AG04450 (cell line): Measurements from ENCODE around the gene CTRL. TPM values are rescaled to one million over a fixed set of nuclear protein-coding genes. Genes with fewer than 3 reads are reported as not detected.
A peak's percentile ranks its signal among the peaks of the same experiment; 100 is the strongest.
"Not testable (repeated sequence)": the region's sequence is repeated elsewhere in the genome, so short reads cannot be mapped to it uniquely, and the experiment has no call there.

Experiments used
- CTCF ChIA-PET: fragments of 300-600, 350-600 bp; formaldehyde crosslinking; extraction: SDS; loops from one replicate; lab custom pipeline; 2022; ENCODE audit warnings: antibody characterized with exemption, inconsistent platforms; lab: Charles Lee
- POLR2A ChIA-PET: fragments of 350-600 bp; formaldehyde crosslinking; extraction: SDS; loops from one replicate; lab custom pipeline; 2021; ENCODE audit warnings: antibody characterized with exemption, inconsistent platforms; lab: Yijun Ruan, JAX
- DNase-seq: peaks from one replicate; pipeline ENCODE4 v3.0.0-alpha.2; 2011; ENCODE audit warnings: low read depth, low spot score
- H3K27ac ChIP-seq: one replicate; pipeline ENCODE4 v1.5.1; 2012; ENCODE audit warnings: low read depth, low read length, control low read depth
- H3K27me3 ChIP-seq: one replicate; pipeline ENCODE4 v1.6.0; 2012; ENCODE audit warnings: low read length; ENCODE audit not compliant: control insufficient read depth, insufficient read depth
- H3K4me3 ChIP-seq: 2 replicates; pipeline ENCODE4 v1.5.1; 2011; ENCODE audit warnings: mild to moderate bottlenecking, low read depth, low read length, control low read depth
- H3K9me3 ChIP-seq: 2 replicates; pipeline ENCODE4 v1.5.1; 2012; ENCODE audit warnings: low read length; ENCODE audit not compliant: control insufficient read depth, insufficient read depth
- polyA plus RNA-seq: library from polyadenylated mRNA; depleted of rRNA; stranded (reverse); fragments of >200 nt; gene quantifications from 2 replicates; pipeline ENCODE4 v1.2.3, GENCODE V29; 2011
- TF ChIP-seq, protein P1 (sequence below): IDR thresholded peaks from 2 replicates; pipeline ENCODE4 v1.5.1; 2011; ENCODE audit warnings: low read depth, low read length, control low read depth, inconsistent platforms

The CTRL gene
- polyA plus RNA-seq, 1 experiment, result 0.14 TPM

DNA sequence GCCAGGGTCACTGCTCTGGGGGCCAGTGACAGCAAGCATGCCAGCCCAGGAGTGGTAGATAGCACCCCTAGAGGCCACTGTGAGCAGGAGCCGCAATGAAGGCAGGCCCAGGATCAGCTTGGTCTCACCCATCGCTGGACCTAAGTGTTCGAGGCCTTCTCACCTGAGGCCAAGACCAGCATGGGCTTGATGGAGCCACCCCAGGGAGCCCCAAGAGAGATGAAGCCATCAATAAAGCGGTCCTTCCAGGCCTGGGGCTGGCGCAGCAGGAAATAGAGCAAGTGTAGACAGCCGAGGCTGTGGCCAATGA lies 10.5 kb upstream of the CTRL start:
- Histone ChIP-seq H3K9me3 (no peaks in the 10 kb centered on the region; the same call in 1 of the 2 replicates), H3K4me3 (no peak overlapping the region), H3K27me3 (no peaks in the 10 kb centered on the region), H3K27ac (no peak overlapping the region)
- ChIA-PET CTCF (interaction anchor here (0.8 to 1.4 kb wide), 3 partner anchors 48 to 127 kb away, joined by 3 read pairs; partner anchors contain the start of gene NRN1L), POLR2A (interaction anchor here (0.5 kb wide), 1 partner anchor 19 kb away, joined by 3 read pairs; no protein-coding TSS in a partner anchor)
- DNase-seq, result no peak
- TF ChIP-seq, protein P1, sequence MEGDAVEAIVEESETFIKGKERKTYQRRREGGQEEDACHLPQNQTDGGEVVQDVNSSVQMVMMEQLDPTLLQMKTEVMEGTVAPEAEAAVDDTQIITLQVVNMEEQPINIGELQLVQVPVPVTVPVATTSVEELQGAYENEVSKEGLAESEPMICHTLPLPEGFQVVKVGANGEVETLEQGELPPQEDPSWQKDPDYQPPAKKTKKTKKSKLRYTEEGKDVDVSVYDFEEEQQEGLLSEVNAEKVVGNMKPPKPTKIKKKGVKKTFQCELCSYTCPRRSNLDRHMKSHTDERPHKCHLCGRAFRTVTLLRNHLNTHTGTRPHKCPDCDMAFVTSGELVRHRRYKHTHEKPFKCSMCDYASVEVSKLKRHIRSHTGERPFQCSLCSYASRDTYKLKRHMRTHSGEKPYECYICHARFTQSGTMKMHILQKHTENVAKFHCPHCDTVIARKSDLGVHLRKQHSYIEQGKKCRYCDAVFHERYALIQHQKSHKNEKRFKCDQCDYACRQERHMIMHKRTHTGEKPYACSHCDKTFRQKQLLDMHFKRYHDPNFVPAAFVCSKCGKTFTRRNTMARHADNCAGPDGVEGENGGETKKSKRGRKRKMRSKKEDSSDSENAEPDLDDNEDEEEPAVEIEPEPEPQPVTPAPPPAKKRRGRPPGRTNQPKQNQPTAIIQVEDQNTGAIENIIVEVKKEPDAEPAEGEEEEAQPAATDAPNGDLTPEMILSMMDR, result peak; percentile 69

DNA sequence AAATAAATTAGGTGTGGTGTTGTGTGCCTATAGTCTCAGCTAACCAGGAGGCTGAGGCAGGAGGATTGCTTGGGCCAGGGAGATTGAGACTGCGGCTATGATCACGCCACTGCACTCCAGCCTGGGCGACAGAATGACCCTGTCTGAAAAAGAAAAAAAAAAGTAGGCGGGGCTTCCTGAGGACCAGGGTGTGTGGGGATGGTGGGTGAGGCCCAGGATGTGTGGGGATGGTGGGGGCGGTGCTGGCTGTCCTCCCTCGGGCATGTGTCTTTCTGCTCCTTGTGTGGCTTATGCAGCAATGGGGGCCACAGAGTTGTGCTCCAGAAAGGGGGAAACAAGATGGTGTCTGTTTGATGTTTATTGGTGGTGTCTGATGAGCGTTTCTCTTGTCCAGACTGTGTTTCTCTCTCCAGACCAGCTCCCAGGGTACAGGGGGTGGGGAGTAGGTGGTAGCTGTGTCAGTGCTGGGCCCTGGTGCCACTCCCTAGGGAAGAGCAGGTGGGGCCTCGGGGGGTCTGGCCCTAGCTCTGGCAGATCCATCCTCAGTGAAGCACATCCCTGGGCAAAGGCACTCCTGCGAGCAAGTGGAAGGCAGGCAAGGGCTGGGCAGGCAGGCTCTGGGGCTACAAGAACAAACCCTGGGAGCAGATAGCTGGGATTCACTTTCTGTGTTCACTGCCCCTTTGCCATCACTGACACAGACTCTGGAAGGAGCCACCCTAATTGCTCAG lies 10.0 kb upstream of the CTRL start:
- H3K27me3 ChIP-seq, result no peaks in the 10 kb centered on the region
- POLR2A ChIA-PET, result no interaction called here
- TF ChIP-seq, protein P1, result no peak
- H3K4me3 ChIP-seq, result no peak overlapping the region
- no peaks in the 10 kb centered on the region; the same call in 1 of the 2 replicates for H3K9me3 ChIP-seq
- no peak for DNase-seq
- CTCF ChIA-PET, result interaction anchor here (0.8 to 1.4 kb wide), 2 partner anchors 57 to 126 kb away, joined by 3 read pairs; partner anchors contain the start of gene NRN1L
- H3K27ac ChIP-seq, result no peak overlapping the region

DNA sequence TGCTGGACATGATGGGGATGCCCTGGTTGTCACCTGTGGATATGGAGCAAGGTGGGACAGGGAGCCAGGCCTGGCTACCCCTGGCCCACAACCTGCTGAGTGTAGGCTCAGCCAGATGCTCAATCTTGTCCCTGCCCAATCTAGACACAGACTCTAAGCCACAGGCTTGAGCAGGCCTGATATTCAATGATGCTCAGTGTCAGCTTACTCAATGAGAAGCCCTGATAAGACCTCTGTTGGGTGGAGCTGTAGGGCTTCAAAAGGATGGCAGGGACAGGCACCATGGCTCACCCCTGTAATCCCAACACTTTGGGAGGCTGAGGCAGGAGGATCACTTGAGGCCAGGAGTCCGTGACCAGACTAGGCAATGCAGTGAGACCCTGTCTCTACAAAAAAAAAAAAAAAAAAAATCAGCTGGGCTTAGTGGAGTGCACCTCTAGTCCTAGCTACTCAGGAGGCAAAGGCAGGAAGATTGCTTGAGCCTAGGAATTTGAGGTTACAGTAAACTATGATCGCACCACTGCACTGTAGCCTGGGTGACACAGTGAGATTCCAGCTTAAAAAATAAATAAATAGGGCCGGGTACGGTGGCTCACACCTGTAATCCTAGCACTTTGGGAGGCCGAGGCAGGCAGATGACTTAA lies 8.9 kb upstream of the CTRL start:
- TF ChIP-seq, protein P1, result no peak
- POLR2A ChIA-PET, result interaction anchor here (0.6 to 0.9 kb wide), 2 partner anchors 19 to 108 kb away, joined by 3 read pairs; no protein-coding TSS in a partner anchor
- H3K27me3 ChIP-seq, result no peaks in the 10 kb centered on the region
- no peak overlapping the region for H3K27ac ChIP-seq
- DNase-seq, result no peak
- CTCF ChIA-PET, result interaction anchor here (0.6 to 0.7 kb wide), 2 partner anchors 124 to 343 kb away, joined by 3 read pairs; no protein-coding TSS in a partner anchor
- peaks cover 6% of the 10 kb centered on the region; the same call in 1 of the 2 replicates for H3K9me3 ChIP-seq
- no peak overlapping the region for H3K4me3 ChIP-seq

DNA sequence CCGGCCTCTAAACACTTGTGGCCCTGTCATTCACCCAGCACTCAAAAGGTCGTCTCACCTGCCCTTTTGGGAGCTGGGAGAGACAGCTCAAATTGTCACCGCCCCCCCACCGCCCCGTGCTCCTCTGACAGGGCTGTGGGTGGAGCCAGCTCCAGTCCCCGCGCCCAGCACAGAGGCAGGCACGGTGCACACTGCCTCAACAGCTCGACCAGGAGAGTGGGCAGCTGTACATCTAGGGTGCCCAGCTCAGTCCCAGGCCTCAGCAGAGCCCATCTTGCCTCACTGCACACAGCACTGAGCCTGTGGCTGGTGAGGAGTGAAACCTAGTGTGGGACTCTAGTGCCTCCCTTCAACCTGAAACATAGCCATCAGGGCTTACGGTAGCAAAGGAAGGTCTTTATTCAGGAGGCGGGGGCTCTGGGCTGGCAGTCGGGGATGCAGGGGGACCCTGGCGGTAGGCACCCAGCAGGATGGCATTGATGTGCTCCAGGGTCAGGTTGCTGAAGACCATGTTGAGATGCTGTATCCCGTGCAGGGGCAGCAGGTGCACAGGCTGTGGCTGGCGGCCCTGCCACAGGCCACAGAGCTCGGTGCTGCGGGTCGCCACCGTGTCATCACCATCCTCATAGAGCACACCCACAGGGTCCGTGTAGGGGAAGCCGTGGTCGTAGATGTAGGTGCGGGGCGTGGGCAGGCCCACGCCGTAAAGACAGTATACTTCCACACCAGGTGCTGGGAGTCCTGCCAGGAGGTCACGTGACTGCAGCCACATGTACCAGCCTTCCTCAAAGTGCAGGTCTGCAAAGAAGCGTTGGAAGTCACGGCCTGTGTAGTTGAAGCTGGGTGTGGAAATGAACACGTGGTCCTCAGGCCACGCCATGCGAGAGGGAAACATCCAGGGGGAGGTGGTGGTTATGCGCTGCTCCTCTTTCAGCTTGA lies 8.1 kb upstream of the CTRL start:
- POLR2A ChIA-PET, result interaction anchor here (0.9 kb wide), 1 partner anchor 20 kb away, joined by 3 read pairs; no protein-coding TSS in a partner anchor
- peaks cover 6% of the 10 kb centered on the region; the same call in 1 of the 2 replicates for H3K9me3 ChIP-seq

DNA sequence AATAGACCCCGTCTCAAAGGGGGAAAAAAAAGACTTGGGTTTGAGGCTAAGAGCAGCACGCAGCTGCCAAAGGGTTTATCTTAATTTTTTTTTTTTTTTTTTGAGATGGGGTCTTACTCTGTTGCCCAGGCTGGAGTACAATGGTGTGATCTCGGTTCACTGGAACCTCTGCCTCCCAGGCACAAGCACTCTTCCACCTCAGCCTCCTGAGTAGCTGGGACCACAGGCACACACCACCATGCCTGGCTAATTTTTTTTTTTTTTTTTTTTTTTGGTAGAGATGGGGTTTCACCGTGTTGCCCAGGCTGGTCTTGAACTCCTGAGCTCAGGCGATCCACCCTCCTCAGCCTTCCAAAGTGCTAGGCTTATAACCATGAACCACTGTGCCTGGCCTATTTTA lies 6.1 kb upstream of the CTRL start:
- H3K4me3 ChIP-seq, H3K9me3 ChIP-seq, H3K27ac ChIP-seq, DNase-seq, H3K27me3 ChIP-seq: not testable (repeated sequence)
- ChIA-PET POLR2A (interaction anchor here (0.7 kb wide), 3 partner anchors 13 to 126 kb away, joined by 3 to 10 read pairs (median 9); no protein-coding TSS in a partner anchor), CTCF (interaction anchor here (1.1 kb wide), 1 partner anchor 54 kb away, joined by 3 read pairs; no protein-coding TSS in a partner anchor)

More for the DNA sequence above, 8.1 kb upstream of the CTRL start:
- Histone ChIP-seq H3K27ac (no peak overlapping the region), H3K27me3 (no peaks in the 10 kb centered on the region), H3K4me3 (no peak overlapping the region)
- TF ChIP-seq, protein P1, result no peak
- CTCF ChIA-PET, result interaction anchor here (0.6 to 1.2 kb wide), 5 partner anchors 55 to 123 kb away, joined by 3 to 5 read pairs (median 4); partner anchors contain the start of gene NRN1L
- no peak for DNase-seq
